A673 (cell line): ENCODE measurements around the gene GTPBP2. TPM values are rescaled to one million over a fixed set of nuclear protein-coding genes. Genes with fewer than 3 reads are reported as not detected.
A peak's percentile ranks its signal among the peaks of the same experiment; 100 is the strongest.

Experiments used
- BruUV-seq: library from RNA; stranded (reverse); fragments of 400-500 nt; replicated peaks from 2 replicates; lab custom pipeline; 2021; lab: Mats Ljungman, UMichigan
- CTCF ChIA-PET: fragments of 300-600 bp; sonication (Branson Sonifier 250); formaldehyde crosslinking; loops from one replicate; lab custom pipeline; 2022; ENCODE audit warnings: antibody characterized with exemption; lab: Charles Lee
- POLR2A ChIA-PET: fragments of 300-600 bp; sonication (Branson Sonifier 250); formaldehyde crosslinking; loops from one replicate; lab custom pipeline; 2022; ENCODE audit warnings: antibody characterized with exemption; ENCODE audit not compliant: low non-redundant PET; lab: Charles Lee
- DNase-seq: peaks from one replicate; pipeline ENCODE4 v3.0.0-alpha.2; 2015; ENCODE audit warnings: low spot score
- H3K27ac ChIP-seq: fragments of 200-600 bp; sonication (generic); 2 replicates; pipeline ENCODE4 v1.5.1; 2016; ENCODE audit warnings: mixed run types, low read depth, mild to moderate bottlenecking, mixed read lengths, antibody characterized with exemption, low read length; ENCODE audit not compliant: poor library complexity, severe bottlenecking
- H3K27me3 ChIP-seq: fragments of 200-600 bp; sonication (generic); replicated peaks from 2 replicates; pipeline ENCODE4 v1.6.1; 2017; ENCODE audit warnings: mixed run types, low read depth, mild to moderate bottlenecking, mixed read lengths, antibody characterized with exemption, low read length; ENCODE audit not compliant: insufficient read depth, poor library complexity
- H3K36me3 ChIP-seq: fragments of 200-600 bp; sonication (generic); 2 replicates; pipeline ENCODE4 v1.6.1; 2016; ENCODE audit warnings: mixed run types, mild to moderate bottlenecking, mixed read lengths, antibody characterized with exemption, low read length; ENCODE audit not compliant: insufficient read depth, poor library complexity, severe bottlenecking
- H3K4me1 ChIP-seq: fragments of 200-600 bp; sonication (generic); 2 replicates; pipeline ENCODE4 v1.6.1; 2017; ENCODE audit warnings: mixed run types, mild to moderate bottlenecking, mixed read lengths, antibody characterized with exemption, low read length; ENCODE audit not compliant: insufficient read depth, poor library complexity, severe bottlenecking
- H3K4me3 ChIP-seq: fragments of 200-600 bp; sonication (generic); 2 replicates; pipeline ENCODE4 v1.5.1; 2016; ENCODE audit warnings: low read depth, mixed run types, mild to moderate bottlenecking, mixed read lengths, low read length; ENCODE audit not compliant: poor library complexity, severe bottlenecking
- H3K9me3 ChIP-seq: fragments of 200-600 bp; sonication (generic); 2 replicates; pipeline ENCODE4 v1.6.1; 2016; ENCODE audit warnings: mixed run types, low read depth, mild to moderate bottlenecking, mixed read lengths, antibody characterized with exemption, low read length; ENCODE audit not compliant: poor library complexity, severe bottlenecking
- CTCF ChIP-seq: fragments of 300-800, 200-600 bp; sonication (generic); conservative IDR thresholded peaks from 2 replicates; pipeline ENCODE4 v1.5.1; 2017; ENCODE audit warnings: low read depth, mild to moderate bottlenecking, antibody characterized with exemption, low read length, moderate library complexity, mixed read lengths
- EZH2 ChIP-seq: fragments of 200-600 bp; sonication (generic); IDR thresholded peaks from 2 replicates; pipeline ENCODE4 v1.6.1; 2017; ENCODE audit warnings: borderline replicate concordance, low read depth, mild to moderate bottlenecking, mixed read lengths, antibody characterized with exemption, low read length; ENCODE audit not compliant: poor library complexity, severe bottlenecking
- intact Hi-C: fragments of 100-400 bp; cut with micrococcal nuclease; formaldehyde crosslinking; loops from one replicate; pipeline ENCODE4 v1.10.0; 2022; ENCODE audit not compliant: unreplicated experiment
- total RNA-seq: library from RNA; stranded (reverse); gene quantifications from 2 replicates; pipeline ENCODE4 v1.2.3, GENCODE V29; 2021

The GTPBP2 gene
- total RNA-seq, 1 experiment from 2014 or later: 59.4 TPM

GRCh38 chr6:43670623-43670986 is 41.5 kb upstream of the GTPBP2 start:
- H3K4me3 ChIP-seq: no peak overlapping the region
- H3K4me1 ChIP-seq: peaks cover 14% of the 10 kb centered on the region
- DNase-seq: no peak
- H3K9me3 ChIP-seq: no peaks in the 10 kb centered on the region
- TF ChIP-seq CTCF: no peak
- no peak for TF ChIP-seq EZH2
- intact Hi-C loops: no loop called here
- no peak overlapping the region for H3K27ac ChIP-seq
- H3K27me3 ChIP-seq: no peaks in the 10 kb centered on the region
- no TSS peak for BruUV-seq
- peaks cover 41% of the 10 kb centered on the region for H3K36me3 ChIP-seq
- ChIA-PET CTCF (interaction anchor here (0.6 to 1.4 kb wide), 2 partner anchors 408 to 675 kb away, joined by 3 to 8 read pairs; no protein-coding TSS in a partner anchor), POLR2A (no interaction called here)

GRCh38 chr6:43669922-43670622 is 41.0 kb upstream of the GTPBP2 start:
- Histone ChIP-seq H3K9me3 (no peaks in the 10 kb centered on the region), H3K27me3 (no peaks in the 10 kb centered on the region), H3K36me3 (peaks cover 36% of the 10 kb centered on the region), H3K27ac (peak overlapping the region; percentile 21), H3K4me1 (peaks cover 14% of the 10 kb centered on the region), H3K4me3 (no peak overlapping the region)
- DNase-seq: no peak
- BruUV-seq: no TSS peak
- TF ChIP-seq CTCF (no peak), EZH2 (no peak)
- intact Hi-C loops: loop anchor here (5.0 kb wide), 1 partner anchor 87 kb away; no protein-coding TSS in a partner anchor
- POLR2A ChIA-PET: interaction anchor here (0.7 kb wide), 1 partner anchor 34 kb away, joined by 3 read pairs; no protein-coding TSS in a partner anchor
- CTCF ChIA-PET: interaction anchor here (1.4 kb wide), 1 partner anchor 409 kb away, joined by 8 read pairs; no protein-coding TSS in a partner anchor

- Histone ChIP-seq H3K4me3 (no peak overlapping the region), H3K9me3 (no peaks in the 10 kb centered on the region), H3K27me3 (no peaks in the 10 kb centered on the region), H3K36me3 (peaks cover 29% of the 10 kb centered on the region), H3K27ac (peak overlapping the region; percentile 21), H3K4me1 (peaks cover 14% of the 10 kb centered on the region)
- TF ChIP-seq CTCF: no peak
- TF ChIP-seq EZH2: no peak
- intact Hi-C loops: loop anchor here (5.0 kb wide), 1 partner anchor 88 kb away; no protein-coding TSS in a partner anchor
- POLR2A ChIA-PET: interaction anchor here (0.7 kb wide), 1 partner anchor 34 kb away, joined by 3 read pairs; no protein-coding TSS in a partner anchor
- CTCF ChIA-PET: interaction anchor here (0.6 to 2.6 kb wide), 3 partner anchors 405 to 553 kb away, joined by 3 to 11 read pairs (median 8); no protein-coding TSS in a partner anchor
- no TSS peak for BruUV-seq
- no peak for DNase-seq
Observed at GRCh38 chr6:43669050-43669921, 40.2 kb upstream of the GTPBP2 start.
